ENCODE measurements around the gene HOXC4.

HOXC4 gene

GRCh38 chr12:54028314-54029201 lies 25.1 kb upstream of the HOXC4 start, which contains the start of gene HOXC6:
HOXC6 (plus strand) TSS chr12:54028440; CDS start chr12:54028522, 82 bp downstream.
- Mint-ChIP-seq H3K9me3 (no peaks in the 10 kb centered on the region), H3K4me3 (no peak within 1 kb of the TSS), H3K4me1 (ENCODE audit: low read depth in 2 of 2) (peaks cover 10 to 21% of the 10 kb centered on the region in 2 donors), H3K27ac (no peak within 1 kb of the TSS), H3K36me3 (ENCODE audit: insufficient read depth) (peaks cover 17% of the 10 kb centered on the region), H3K27me3 (peaks cover 88 to 100% of the 10 kb centered on the region in 2 donors)
- DNase-seq, result no peak
- ATAC-seq (replicated peaks), result no peak

- Mint-ChIP-seq H3K36me3 (ENCODE audit: insufficient read depth) (peaks cover 18% of the 10 kb centered on the region), H3K27me3 (peaks cover 80 to 100% of the 10 kb centered on the region in 2 donors), H3K4me3 (peak overlapping the region in 1 of 2 donors; percentile 31), H3K9me3 (no peaks in the 10 kb centered on the region), H3K27ac (no peak overlapping the region), H3K4me1 (ENCODE audit: low read depth in 2 of 2) (peaks cover 14 to 23% of the 10 kb centered on the region in 2 donors)
- ATAC-seq (replicated peaks) (no peak), DNase-seq (no peak)
These were observed 23.9 kb upstream of the HOXC4 start for GRCh38 chr12:54029529-54030441.

GRCh38 chr12:54030442-54030801 lies 23.2 kb upstream of the HOXC4 start:
- ATAC-seq (replicated peaks), result no peak
- H3K4me3 Mint-ChIP-seq, result no peak overlapping the region

GRCh38 chr12:54030889-54031471 lies 22.7 kb upstream of the HOXC4 start:
- Mint-ChIP-seq H3K9me3 (no peaks in the 10 kb centered on the region), H3K36me3 (ENCODE audit: insufficient read depth) (peaks cover 22% of the 10 kb centered on the region), H3K4me1 (ENCODE audit: low read depth in 2 of 2) (peaks cover 17 to 27% of the 10 kb centered on the region in 2 donors), H3K4me3 (no peak overlapping the region), H3K27ac (peak overlapping the region in 1 of 2 donors; percentile 23), H3K27me3 (peaks cover 82 to 100% of the 10 kb centered on the region in 2 donors)
- DNase-seq (no peak), ATAC-seq (replicated peaks) (no peak)

More at GRCh38 chr12:54030442-54030801, 23.2 kb upstream of the HOXC4 start:
- peaks cover 22% of the 10 kb centered on the region for H3K36me3 Mint-ChIP-seq (ENCODE audit: insufficient read depth)
- H3K27me3 Mint-ChIP-seq, result peaks cover 82 to 100% of the 10 kb centered on the region in 2 donors
- H3K4me1 Mint-ChIP-seq (ENCODE audit: low read depth in 2 of 2), result peaks cover 17 to 27% of the 10 kb centered on the region in 2 donors
- no peak for DNase-seq
- no peak overlapping the region for H3K27ac Mint-ChIP-seq
- no peaks in the 10 kb centered on the region for H3K9me3 Mint-ChIP-seq

GRCh38 chr12:54031480-54031879 lies 22.2 kb upstream of the HOXC4 start:
- no peak for ATAC-seq (replicated peaks)
- H3K27me3 Mint-ChIP-seq, result peaks cover 77 to 100% of the 10 kb centered on the region in 2 donors
- peaks cover 17 to 27% of the 10 kb centered on the region in 2 donors for H3K4me1 Mint-ChIP-seq (ENCODE audit: low read depth in 2 of 2)
- H3K36me3 Mint-ChIP-seq (ENCODE audit: insufficient read depth), result peaks cover 22% of the 10 kb centered on the region
- H3K27ac Mint-ChIP-seq, result peak overlapping the region in 1 of 2 donors; percentile 23
- no peak for DNase-seq
- H3K4me3 Mint-ChIP-seq, result no peak overlapping the region
- H3K9me3 Mint-ChIP-seq, result no peaks in the 10 kb centered on the region

- peaks cover 22% of the 10 kb centered on the region for H3K36me3 Mint-ChIP-seq (ENCODE audit: insufficient read depth)
- no peak for ATAC-seq (replicated peaks)
- peaks cover 17 to 24% of the 10 kb centered on the region in 2 donors for H3K4me1 Mint-ChIP-seq (ENCODE audit: low read depth in 2 of 2)
- H3K9me3 Mint-ChIP-seq, result no peaks in the 10 kb centered on the region
- peak overlapping the region; percentile 77 to 81 for H3K4me3 Mint-ChIP-seq
- no peak overlapping the region for H3K27ac Mint-ChIP-seq
- peaks cover 73 to 100% of the 10 kb centered on the region in 2 donors for H3K27me3 Mint-ChIP-seq
- DNase-seq, result no peak
These were observed 21.5 kb upstream of the HOXC4 start for GRCh38 chr12:54032086-54032619.

- peaks cover 73 to 100% of the 10 kb centered on the region in 2 donors for H3K27me3 Mint-ChIP-seq
These were observed 21.0 kb upstream of the HOXC4 start, which contains the start of gene HOXC5 for GRCh38 chr12:54032627-54033100. HOXC5 (plus strand) TSS chr12:54033050; CDS start chr12:54033123, 73 bp downstream.

GRCh38 chr12:54033106-54033979 lies 20.3 kb upstream of the HOXC4 start:
- Mint-ChIP-seq H3K9me3 (no peaks in the 10 kb centered on the region), H3K4me3 (peak overlapping the region; percentile 77 to 81), H3K27ac (no peak overlapping the region), H3K27me3 (peaks cover 74 to 100% of the 10 kb centered on the region in 2 donors), H3K4me1 (ENCODE audit: low read depth in 2 of 2) (peaks cover 17 to 23% of the 10 kb centered on the region in 2 donors), H3K36me3 (ENCODE audit: insufficient read depth) (peaks cover 22% of the 10 kb centered on the region)
- peak in 1 of 3 experiments; percentile 32 for DNase-seq
- peak; percentile 45 for ATAC-seq (replicated peaks)

More at GRCh38 chr12:54032627-54033100, 21.0 kb upstream of the HOXC4 start, which contains the start of gene HOXC5:
- H3K4me3 Mint-ChIP-seq, result peak within 1 kb of the TSS; percentile 77 to 81
- no peak within 1 kb of the TSS for H3K27ac Mint-ChIP-seq
- H3K4me1 Mint-ChIP-seq (ENCODE audit: low read depth in 2 of 2), result peaks cover 17 to 23% of the 10 kb centered on the region in 2 donors
- H3K9me3 Mint-ChIP-seq, result no peaks in the 10 kb centered on the region
- peaks cover 22% of the 10 kb centered on the region for H3K36me3 Mint-ChIP-seq (ENCODE audit: insufficient read depth)
- DNase-seq, result peak; percentile 63 to 73 (median 65)
- ATAC-seq (replicated peaks), result peak; percentile 56

- Mint-ChIP-seq H3K27me3 (peaks cover 77 to 100% of the 10 kb centered on the region in 2 donors), H3K4me1 (ENCODE audit: low read depth in 2 of 2) (peaks cover 17 to 19% of the 10 kb centered on the region in 2 donors), H3K36me3 (ENCODE audit: insufficient read depth) (peaks cover 22% of the 10 kb centered on the region), H3K4me3 (peak overlapping the region; percentile 66 to 69), H3K9me3 (no peaks in the 10 kb centered on the region), H3K27ac (no peak overlapping the region)
- DNase-seq (no peak), ATAC-seq (replicated peaks) (peak; percentile 56)
These were observed 19.5 kb upstream of the HOXC4 start for GRCh38 chr12:54033980-54034784.

- peak overlapping the region; percentile 66 to 69 for H3K4me3 Mint-ChIP-seq
- H3K27ac Mint-ChIP-seq, result no peak overlapping the region
- peaks cover 13 to 17% of the 10 kb centered on the region in 2 donors for H3K4me1 Mint-ChIP-seq (ENCODE audit: low read depth in 2 of 2)
- DNase-seq (no peak), ATAC-seq (replicated peaks) (no peak)
- peaks cover 78 to 100% of the 10 kb centered on the region in 2 donors for H3K27me3 Mint-ChIP-seq
- peaks cover 22% of the 10 kb centered on the region for H3K36me3 Mint-ChIP-seq (ENCODE audit: insufficient read depth)
- H3K9me3 Mint-ChIP-seq, result no peaks in the 10 kb centered on the region
These were observed 18.8 kb upstream of the HOXC4 start for GRCh38 chr12:54034785-54035310.
